Spleen (tissue), 11 donors: ENCODE measurements around the gene HRH2. TPM values are rescaled to one million over a fixed set of nuclear protein-coding genes. Genes with fewer than 3 reads are reported as not detected.
A peak's percentile ranks its signal among the peaks of the same experiment; 100 is the strongest.

Source experiments
- DNase-seq: peaks from one replicate; pipeline ENCODE4 v3.0.0-alpha.2; 2020
- H3K27ac ChIP-seq, 8 donors: fragments of 200-600 bp; sonication (generic) in 7 of 8; 1 replicate in 4 of 8; 2 replicates in 4 of 8; pipeline versions ENCODE4 v1.5.0 to v1.8.0; 2016 to 2021; ENCODE audit warnings: inconsistent platforms in 4 of 8, mild to moderate bottlenecking in 4 of 8, moderate library complexity in 1 of 8
- H3K27me3 ChIP-seq, 7 donors: fragments of 200-600 bp; sonication (generic) in 6 of 7; replicated peaks in 1 of 7; 1 replicate in 4 of 7; 2 replicates in 3 of 7; pipeline versions ENCODE4 v1.5.0 to v1.8.0; 2016 to 2021; ENCODE audit warnings: inconsistent platforms in 3 of 7, mild to moderate bottlenecking in 1 of 7
- H3K36me3 ChIP-seq, 6 donors: fragments of 200-600 bp; sonication (generic) in 5 of 6; 1 replicate in 4 of 6; 2 replicates in 2 of 6; pipeline versions ENCODE4 v1.5.0 to v1.8.0; 2016 to 2021; ENCODE audit warnings: inconsistent platforms in 2 of 6
- H3K4me1 ChIP-seq, 6 donors: fragments of 200-600 bp; sonication (generic) in 5 of 6; 1 replicate in 3 of 6; 2 replicates in 3 of 6; pipeline versions ENCODE4 v1.5.0 to v1.8.0; 2016 to 2021; ENCODE audit warnings: inconsistent platforms in 3 of 6
- H3K4me3 ChIP-seq, 8 donors: fragments of 200-600 bp; sonication (generic) in 7 of 8; 1 replicate in 4 of 8; 2 replicates in 4 of 8; pipeline versions ENCODE4 v1.5.0 to v1.8.0; 2016 to 2021; ENCODE audit warnings: inconsistent platforms in 4 of 8, mild to moderate bottlenecking in 4 of 8, moderate library complexity in 2 of 8
- H3K9me3 ChIP-seq, 8 donors: fragments of 200-600 bp; sonication (generic) in 7 of 8; 1 replicate in 4 of 8; 2 replicates in 4 of 8; pipeline versions ENCODE4 v1.5.0 to v1.8.0; 2016 to 2021; ENCODE audit warnings: inconsistent platforms in 4 of 8
- POLR2A ChIP-seq, 3 donors: fragments of 450-650 bp; IDR thresholded peaks; one replicate each; pipeline ENCODE4 v1.5.1; 2017; ENCODE audit warnings: antibody characterized with exemption in 3 of 3, mild to moderate bottlenecking in 1 of 3
- POLR2AphosphoS5 ChIP-seq, 3 donors: sonication (generic); formaldehyde crosslinking; IDR thresholded peaks; one replicate each; pipeline ENCODE4 v1.5.1; 2017; ENCODE audit warnings: antibody characterized with exemption in 3 of 3
- WGBS, 5 donors: extraction: QIAGEN DNeasy Blood & Tissue Kit in 3 of 5; methylation state at CpG; one replicate each; pipeline versions ENCODE4 v1.1.5 to v1.1.7; 2013 to 2018; 5-methylcytosine and 5-hydroxymethylcytosine counted together
- intact Hi-C: fragments of 100-400 bp; cut with DNase I; formaldehyde crosslinking; loops from one replicate; pipeline ENCODE4 v1.15.0; 2023; ENCODE audit warnings: low total_unique reads
- polyA plus RNA-seq, 3 donors: library from polyadenylated mRNA; stranded (reverse); fragments of 200-250 nt; gene quantifications; one replicate each; pipeline ENCODE4 v1.2.1, GENCODE V29; 2013
- total RNA-seq, 7 donors: library from RNA; depleted of rRNA in 3 of 7; stranded (reverse); fragments of >200 nt in 3 of 7; fragmentation: NEBNext Ultra II Directional in 4 of 7; extraction: Animal tissue kit (Norgen Biotek cat#: 25700) in 4 of 7; gene quantifications; one replicate each; pipeline versions ENCODE4 v1.1.0 to v1.2.1, GENCODE V29; 2016 to 2021
- TF ChIP-seq, protein P1 (sequence below), 11 experiments: fragments of 200-600 bp in 7 of 11; fragments of 450-650 bp in 4 of 11; sonication (generic) in 4 of 11; IDR thresholded peaks in 8 of 11; conservative IDR thresholded peaks in 3 of 11; 1 replicate in 7 of 11; 2 replicates in 4 of 11; pipeline versions ENCODE4 v1.4.0 to v1.8.0; 2016 to 2021; ENCODE audit warnings: antibody characterized with exemption in 11 of 11, inconsistent platforms in 4 of 11, mild to moderate bottlenecking in 1 of 11
- donor health status: healthy with polysubstance abuse.
- donor health status: DM: no; HTN: no; CAD: no; lungs with moderate emphysema.
- donor health status: DM: no; HTN: no; CAD: no.
- donor health status: Bipolar disorder and iron deficiency.
- donor health status: healthy.
- donor health status: DM: no; HTN: no; CAD: no.
- donor health status: DM: yes; HTN: yes; CAD: no.

HRH2 gene
- total and polyA plus RNA-seq, 10 donors = 1.9 to 85.2 (median 22.3) TPM

DNA sequence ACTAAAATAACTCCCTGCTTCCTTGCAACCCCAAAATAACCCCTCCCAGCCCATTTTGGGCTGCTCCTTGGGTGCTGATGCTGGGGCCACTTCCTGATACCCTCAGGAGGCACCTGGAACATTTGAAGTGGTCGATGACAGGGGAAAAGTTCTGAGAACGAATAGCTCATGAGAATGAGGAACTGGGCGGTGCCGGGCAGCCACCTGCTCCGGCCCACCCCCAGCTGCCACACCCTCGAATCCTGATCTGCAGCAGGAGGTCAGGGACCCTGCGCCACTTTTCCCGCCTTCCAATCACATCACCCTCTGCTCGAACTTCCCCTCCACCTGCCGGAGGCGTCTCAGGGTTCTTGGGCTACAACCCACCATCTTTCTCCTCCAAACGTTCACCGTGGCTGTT, 19.7 kb downstream of the HRH2 start:
- H3K4me3 ChIP-seq = no peak overlapping the region

DNA sequence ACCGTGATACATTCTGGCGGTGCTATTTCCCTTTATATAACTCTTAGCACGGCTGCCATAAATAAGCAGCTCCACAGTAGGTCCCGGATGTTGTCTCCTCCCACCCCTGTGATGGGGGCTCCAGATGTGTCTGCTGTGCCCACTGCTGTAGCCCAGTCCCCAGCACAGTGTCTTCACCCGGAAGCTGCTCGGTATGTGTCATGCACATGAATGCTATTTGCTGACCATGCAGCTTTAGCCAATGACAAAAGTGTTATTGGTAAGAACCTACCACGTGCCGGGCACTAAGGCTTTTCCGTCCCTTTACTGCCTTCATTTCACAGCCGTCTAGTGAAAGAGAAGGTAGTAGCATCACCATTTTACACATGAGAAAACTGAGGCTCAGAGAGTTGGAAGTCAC, 20.2 kb downstream of the HRH2 start:
- Histone ChIP-seq H3K4me3 (no peak overlapping the region), H3K9me3 (no peaks in the 10 kb centered on the region), H3K4me1 (peaks cover 0 to 69% (median 15%) of the 10 kb centered on the region in 6 donors), H3K27me3 (no peaks in the 10 kb centered on the region), H3K27ac (peak overlapping the region in 3 of 8 donors; percentile 64 to 90 (median 87)), H3K36me3 (peaks cover 0 to 9% (median 1%) of the 10 kb centered on the region in 6 donors)
- TF ChIP-seq POLR2AphosphoS5 (IDR thresholded peaks at IDR 0.05) (no peak), POLR2A (IDR thresholded peaks at IDR 0.05) (no peak)
- TF ChIP-seq, protein P1, sequence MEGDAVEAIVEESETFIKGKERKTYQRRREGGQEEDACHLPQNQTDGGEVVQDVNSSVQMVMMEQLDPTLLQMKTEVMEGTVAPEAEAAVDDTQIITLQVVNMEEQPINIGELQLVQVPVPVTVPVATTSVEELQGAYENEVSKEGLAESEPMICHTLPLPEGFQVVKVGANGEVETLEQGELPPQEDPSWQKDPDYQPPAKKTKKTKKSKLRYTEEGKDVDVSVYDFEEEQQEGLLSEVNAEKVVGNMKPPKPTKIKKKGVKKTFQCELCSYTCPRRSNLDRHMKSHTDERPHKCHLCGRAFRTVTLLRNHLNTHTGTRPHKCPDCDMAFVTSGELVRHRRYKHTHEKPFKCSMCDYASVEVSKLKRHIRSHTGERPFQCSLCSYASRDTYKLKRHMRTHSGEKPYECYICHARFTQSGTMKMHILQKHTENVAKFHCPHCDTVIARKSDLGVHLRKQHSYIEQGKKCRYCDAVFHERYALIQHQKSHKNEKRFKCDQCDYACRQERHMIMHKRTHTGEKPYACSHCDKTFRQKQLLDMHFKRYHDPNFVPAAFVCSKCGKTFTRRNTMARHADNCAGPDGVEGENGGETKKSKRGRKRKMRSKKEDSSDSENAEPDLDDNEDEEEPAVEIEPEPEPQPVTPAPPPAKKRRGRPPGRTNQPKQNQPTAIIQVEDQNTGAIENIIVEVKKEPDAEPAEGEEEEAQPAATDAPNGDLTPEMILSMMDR (IDR thresholded peaks at IDR 0.05 in 8 of 11, conservative IDR thresholded peaks at IDR 0.05 in 3 of 11) = no peak
- DNase-seq = no peak
- intact Hi-C loops = no loop called here
- WGBS, 5 donors = 86 to 95% (median 88%) methylated on average over 10 of the region's 10 CpGs

More for the DNA sequence above, 19.7 kb downstream of the HRH2 start:
- Histone ChIP-seq H3K27ac (peak overlapping the region in 4 of 8 donors; percentile 36 to 90 (median 76)), H3K36me3 (peaks cover 0 to 4% (median 0%) of the 10 kb centered on the region in 6 donors), H3K9me3 (no peaks in the 10 kb centered on the region), H3K4me1 (peaks cover 0 to 74% (median 16%) of the 10 kb centered on the region in 6 donors), H3K27me3 (peaks cover 0 to 2% (median 0%) of the 10 kb centered on the region in 7 donors)
- no peak for DNase-seq
- 54 to 57% (median 56%) methylated on average over 13 of the region's 13 CpGs for WGBS, 5 donors
- intact Hi-C loops = no loop called here
- peak in 1 of 3 donors; percentile 65 for TF ChIP-seq POLR2AphosphoS5 (IDR thresholded peaks at IDR 0.05)
- TF ChIP-seq, protein P1 (IDR thresholded peaks at IDR 0.05 in 8 of 11, conservative IDR thresholded peaks at IDR 0.05 in 3 of 11) = no peak

DNA sequence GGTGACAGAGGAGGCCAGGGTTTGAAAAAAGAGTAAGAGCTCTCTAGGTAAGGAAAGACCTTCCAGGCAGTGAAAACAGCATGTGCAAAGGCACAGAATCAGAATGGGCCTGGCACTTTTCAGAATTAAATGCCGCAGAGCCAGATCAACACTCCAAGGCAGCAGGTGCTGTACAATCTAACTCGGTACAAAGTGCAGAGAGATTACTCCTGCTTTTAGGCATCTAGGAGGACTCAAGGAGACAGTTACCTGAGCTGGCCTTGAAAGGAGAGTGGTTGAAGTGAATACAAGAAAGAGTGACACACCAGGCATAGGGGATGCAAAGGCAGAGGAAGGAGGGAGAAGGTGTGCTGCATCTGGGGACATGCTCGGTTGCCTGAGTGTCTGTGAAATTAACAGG, 21.5 kb downstream of the HRH2 start:
- H3K27ac ChIP-seq = peak overlapping the region in 3 of 8 donors; percentile 27 to 90 (median 87)
- H3K27me3 ChIP-seq = no peaks in the 10 kb centered on the region
- WGBS, 5 donors = 85 to 93% (median 90%) methylated on average over 3 of the region's 3 CpGs
- no peak for TF ChIP-seq POLR2A (IDR thresholded peaks at IDR 0.05)
- DNase-seq = no peak
- no peaks in the 10 kb centered on the region for H3K9me3 ChIP-seq
- peaks cover 0 to 22% (median 5%) of the 10 kb centered on the region in 6 donors for H3K36me3 ChIP-seq
- peaks cover 0 to 57% (median 11%) of the 10 kb centered on the region in 6 donors for H3K4me1 ChIP-seq
- intact Hi-C loops = no loop called here
- H3K4me3 ChIP-seq = no peak overlapping the region

DNA sequence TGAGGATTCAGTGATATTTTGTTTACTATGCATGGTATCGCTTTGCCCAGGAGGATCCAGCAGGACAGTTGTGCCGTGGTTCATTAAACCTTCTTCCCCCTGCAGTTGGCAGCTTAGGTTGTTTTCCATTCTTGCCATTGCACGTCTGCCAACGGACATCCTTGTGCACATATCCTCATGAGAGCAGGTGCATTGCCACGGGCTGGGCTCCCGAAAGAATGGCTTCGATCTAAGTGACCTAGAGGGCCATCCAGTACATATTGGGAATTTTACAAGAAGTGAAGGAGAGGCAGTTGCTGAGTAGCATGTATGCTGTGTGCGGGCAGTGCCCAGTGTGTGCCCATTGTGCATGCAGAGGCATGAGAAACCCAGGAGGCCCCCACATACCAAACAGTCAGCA, 22.1 kb downstream of the HRH2 start:
- Histone ChIP-seq H3K4me3 (no peak overlapping the region), H3K36me3 (peaks cover 0 to 28% (median 5%) of the 10 kb centered on the region in 6 donors), H3K27ac (peak overlapping the region in 2 of 8 donors; percentile 43 to 87), H3K27me3 (no peaks in the 10 kb centered on the region), H3K4me1 (peaks cover 0 to 51% (median 9%) of the 10 kb centered on the region in 6 donors), H3K9me3 (no peaks in the 10 kb centered on the region)
- WGBS, 5 donors = 87 to 90% (median 87%) methylated on average over 8 of the region's 8 CpGs
- intact Hi-C loops = no loop called here
- peak; percentile 47 for DNase-seq
- TF ChIP-seq, protein P1 (IDR thresholded peaks at IDR 0.05 in 8 of 11, conservative IDR thresholded peaks at IDR 0.05 in 3 of 11) = no peak
- TF ChIP-seq POLR2A (IDR thresholded peaks at IDR 0.05) = no peak
- no peak for TF ChIP-seq POLR2AphosphoS5 (IDR thresholded peaks at IDR 0.05)
